ENCODE measurements around the gene VSTM2L. TPM values are rescaled to one million over a fixed set of nuclear protein-coding genes. Genes with fewer than 3 reads are reported as not detected.

VSTM2L gene
- total and polyA plus RNA-seq, 2 of the 4 experiments (the other 2 are of a cell fraction), result 0.18 to 0.19 TPM

DNA sequence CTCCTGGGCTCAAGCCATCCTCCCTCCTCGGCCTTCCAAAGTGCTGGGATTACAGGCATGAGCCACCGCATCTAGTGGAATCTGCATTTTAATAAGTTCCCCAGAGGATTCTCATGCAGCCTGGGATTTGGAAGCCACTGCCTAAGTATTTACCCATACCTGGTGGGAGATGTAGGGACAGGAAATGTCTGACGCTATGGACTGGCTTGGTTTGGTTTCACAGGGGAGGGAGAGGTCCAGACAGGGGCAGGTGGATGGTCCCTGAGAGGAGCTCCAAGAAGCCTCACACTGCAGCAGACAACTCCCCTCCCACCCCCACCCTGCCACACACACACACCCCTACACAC is 4.4 kb downstream of the VSTM2L start:
- Histone ChIP-seq H4K8ac (ENCODE audit: low read depth in 2 of 2, low read length in 2 of 2) (no peak overlapping the region), H3K4ac (ENCODE audit: low read depth, low read length) (no peak overlapping the region), H3K4me3 (ENCODE audit: insufficient read depth, low read depth, low read length) (no peak overlapping the region), H3K9ac (ENCODE audit: low read depth, low read length) (no peak overlapping the region), H2AK5ac (ENCODE audit: low read depth, low read length) (no peak overlapping the region), H3K56ac (ENCODE audit: extremely low read depth, insufficient read depth, low read length) (no peak overlapping the region), H3K9me1 (ENCODE audit: insufficient read depth, low read length) (0 out of 2 replicates have a peak, but pooled peaks cover 2% of the 10 kb centered on the region), H3K79me1 (ENCODE audit: low read depth in 1 of 2, low read length in 2 of 2) (no peaks in the 10 kb centered on the region), H3K4me2 (ENCODE audit: low read depth, low read length) (no peak overlapping the region; the same call in 1 of the 2 replicates), H2BK20ac (ENCODE audit: low read depth, low read length) (no peak overlapping the region), H3K9me3 (ENCODE audit: control insufficient read depth, insufficient read depth, low read length) (no peaks in the 10 kb centered on the region), H3K18ac (ENCODE audit: low read depth, low read length) (no peak overlapping the region), H2BK5ac (ENCODE audit: low read depth, low read length, poor library complexity, severe bottlenecking) (no peak overlapping the region), H2BK15ac (ENCODE audit: low read depth, low read length) (no peak overlapping the region), H4K5ac (ENCODE audit: low read depth, low read length) (no peak overlapping the region), H3K23ac (ENCODE audit: low read depth, low read length) (no peak overlapping the region), H3K4me1 (ENCODE audit: control insufficient read depth, insufficient read depth, low read length) (peaks cover 5% of the 10 kb centered on the region; the same call in 1 of the 2 replicates), H2AFZ (replicated peaks; ENCODE audit: low read length, poor library complexity) (no peak overlapping the region), H3K27me3 (ENCODE audit: control insufficient read depth, insufficient read depth, low read length) (peaks cover 71% of the 10 kb centered on the region), H4K91ac (ENCODE audit: insufficient read depth, low read depth, low read length) (no peak overlapping the region), H3K36me3 (ENCODE audit: control insufficient read depth, insufficient read depth, low read length) (no peaks in the 10 kb centered on the region), H2AK9ac (replicated peaks; ENCODE audit: low read depth, low read length, poor library complexity) (no peak overlapping the region), H4K20me1 (ENCODE audit: insufficient read depth, low read length) (peaks cover 5% of the 10 kb centered on the region), H3K27ac (ENCODE audit: insufficient read depth, low read length) (no peak overlapping the region), H3K14ac (replicated peaks; ENCODE audit: low read depth, low read length) (no peak overlapping the region), H2BK120ac (ENCODE audit: low read depth, low read length) (no peak overlapping the region)
- CTCF ChIA-PET, result no interaction called here
- POLR2A ChIA-PET (ENCODE audit: unreplicated experiment), result no interaction called here
- no peak for DNase-seq
- TF ChIP-seq BHLHE40 (IDR thresholded peaks at IDR 0.05; ENCODE audit: low read depth, low read length) (no peak), POLR2A (IDR thresholded peaks at IDR 0.05; ENCODE audit: low read depth, low read length) (no peak), RFX5 (IDR thresholded peaks at IDR 0.05; ENCODE audit: low read depth, low read length) (no peak), CTCF (conservative IDR thresholded peaks at IDR 0.05; ENCODE audit: low read depth, low read length) (no peak), CHD1 (IDR thresholded peaks at IDR 0.05; ENCODE audit: low read depth, low read length) (no peak), ELK1 (IDR thresholded peaks at IDR 0.05; ENCODE audit: borderline replicate concordance, low read depth, low read length) (no peak), FOS (IDR thresholded peaks at IDR 0.05; ENCODE audit: low read depth, low read length) (no peak), NFE2L2 (IDR thresholded peaks at IDR 0.05; ENCODE audit: low read depth, low read length) (no peak), RCOR1 (IDR thresholded peaks at IDR 0.05; ENCODE audit: insufficient replicate concordance, low read length) (no peak), RAD21 (IDR thresholded peaks at IDR 0.05; ENCODE audit: low read length) (no peak), CEBPB (IDR thresholded peaks at IDR 0.05; ENCODE audit: low read depth, low read length) (no peak), MXI1 (IDR thresholded peaks at IDR 0.05; ENCODE audit: borderline replicate concordance, low read depth, low read length) (no peak), MAZ (IDR thresholded peaks at IDR 0.05; ENCODE audit: borderline replicate concordance, low read depth, low read length) (no peak), SMC3 (IDR thresholded peaks at IDR 0.05; ENCODE audit: low read depth, low read length) (no peak), MAFK (IDR thresholded peaks at IDR 0.05; ENCODE audit: low read depth, low read length) (no peak)
- TF ChIP-seq, protein P1, sequence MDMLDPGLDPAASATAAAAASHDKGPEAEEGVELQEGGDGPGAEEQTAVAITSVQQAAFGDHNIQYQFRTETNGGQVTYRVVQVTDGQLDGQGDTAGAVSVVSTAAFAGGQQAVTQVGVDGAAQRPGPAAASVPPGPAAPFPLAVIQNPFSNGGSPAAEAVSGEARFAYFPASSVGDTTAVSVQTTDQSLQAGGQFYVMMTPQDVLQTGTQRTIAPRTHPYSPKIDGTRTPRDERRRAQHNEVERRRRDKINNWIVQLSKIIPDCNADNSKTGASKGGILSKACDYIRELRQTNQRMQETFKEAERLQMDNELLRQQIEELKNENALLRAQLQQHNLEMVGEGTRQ (IDR thresholded peaks at IDR 0.05; ENCODE audit: low read depth, low read length), result no peak
- intact Hi-C loops (cut with micrococcal nuclease), result loop anchor here (10.0 kb wide), 1 partner anchor 417 kb away; no protein-coding TSS in a partner anchor
- dilution Hi-C loops (cut with HindIII; ENCODE audit: low sequenced_read_pairs, unreplicated experiment), result no loop called here
- no TSS peak for BruUV-seq (replicated peaks)
- in situ Hi-C loops (cut with MboI; ENCODE audit: low sequenced_read_pairs), result no loop called here
- no CpG with 5 or more reads among the region's 3 CpGs for WGBS, 2 experiments (ENCODE audit: extremely low coverage in 2 of 2, insufficient read length in 1 of 2)
- no peak for ATAC-seq (ENCODE audit: low read depth)
